ENCODE data around the gene KSR1.

Gene KSR1

GRCh38 chr17:27598337-27599050 lies 142.2 kb downstream of the KSR1 start:
- Histone ChIP-seq H3K9me3 (replicated peaks; ENCODE audit: low read length) (no peaks in the 10 kb centered on the region), H3K9ac (ENCODE audit: low read depth, low read length) (no peak overlapping the region), H3K36me3 (ENCODE audit: insufficient read depth, low read length) (no peaks in the 10 kb centered on the region), H3K27me3 (ENCODE audit: control insufficient read depth, insufficient read depth, low read length) (no peaks in the 10 kb centered on the region), H3K4me3 (ENCODE audit: low read length) (no peak overlapping the region), H3K4me2 (ENCODE audit: low read length) (no peak overlapping the region), H3K4me1 (ENCODE audit: control insufficient read depth, insufficient read depth, low read length) (no peaks in the 10 kb centered on the region)

- Histone ChIP-seq H3K36me3 (ENCODE audit: insufficient read depth, low read length) (no peaks in the 10 kb centered on the region), H3K9ac (ENCODE audit: low read depth, low read length) (no peak overlapping the region)
Measured at GRCh38 chr17:27600471-27600870, 144.2 kb downstream of the KSR1 start.

GRCh38 chr17:27601069-27601974 lies 145.1 kb downstream of the KSR1 start:
- Histone ChIP-seq H3K9me3 (replicated peaks; ENCODE audit: low read length) (no peaks in the 10 kb centered on the region), H3K9ac (ENCODE audit: low read depth, low read length) (no peak overlapping the region), H3K27me3 (ENCODE audit: control insufficient read depth, insufficient read depth, low read length) (no peaks in the 10 kb centered on the region), H3K36me3 (ENCODE audit: insufficient read depth, low read length) (no peaks in the 10 kb centered on the region), H3K4me1 (ENCODE audit: control insufficient read depth, insufficient read depth, low read length) (no peaks in the 10 kb centered on the region), H3K4me3 (ENCODE audit: low read length) (no peak overlapping the region), H3K4me2 (ENCODE audit: low read length) (no peak overlapping the region)

More at GRCh38 chr17:27600471-27600870, 144.2 kb downstream of the KSR1 start:
- no peaks in the 10 kb centered on the region for H3K4me1 ChIP-seq (ENCODE audit: control insufficient read depth, insufficient read depth, low read length)
- H3K9me3 ChIP-seq (replicated peaks; ENCODE audit: low read length): no peaks in the 10 kb centered on the region
- no peaks in the 10 kb centered on the region for H3K27me3 ChIP-seq (ENCODE audit: control insufficient read depth, insufficient read depth, low read length)
- no peak overlapping the region for H3K4me3 ChIP-seq (ENCODE audit: low read length)
- no peak overlapping the region for H3K4me2 ChIP-seq (ENCODE audit: low read length)

GRCh38 chr17:27601975-27602302 lies 145.7 kb downstream of the KSR1 start:
- Histone ChIP-seq H3K27me3 (ENCODE audit: control insufficient read depth, insufficient read depth, low read length) (no peaks in the 10 kb centered on the region), H3K9me3 (replicated peaks; ENCODE audit: low read length) (no peaks in the 10 kb centered on the region), H3K4me1 (ENCODE audit: control insufficient read depth, insufficient read depth, low read length) (no peaks in the 10 kb centered on the region), H3K4me3 (ENCODE audit: low read length) (no peak overlapping the region), H3K9ac (ENCODE audit: low read depth, low read length) (no peak overlapping the region), H3K36me3 (ENCODE audit: insufficient read depth, low read length) (no peaks in the 10 kb centered on the region), H3K4me2 (ENCODE audit: low read length) (no peak overlapping the region)

- no peaks in the 10 kb centered on the region for H3K27me3 ChIP-seq (ENCODE audit: control insufficient read depth, insufficient read depth, low read length)
- H3K4me3 ChIP-seq (ENCODE audit: low read length): no peak overlapping the region
- no peak overlapping the region for H3K4me2 ChIP-seq (ENCODE audit: low read length)
- H3K36me3 ChIP-seq (ENCODE audit: insufficient read depth, low read length): no peaks in the 10 kb centered on the region
- no peak overlapping the region for H3K9ac ChIP-seq (ENCODE audit: low read depth, low read length)
- H3K9me3 ChIP-seq (replicated peaks; ENCODE audit: low read length): no peaks in the 10 kb centered on the region
- no peaks in the 10 kb centered on the region for H3K4me1 ChIP-seq (ENCODE audit: control insufficient read depth, insufficient read depth, low read length)
Measured at GRCh38 chr17:27602721-27603420, 146.6 kb downstream of the KSR1 start.

GRCh38 chr17:27603421-27603770 lies 147.1 kb downstream of the KSR1 start:
- H3K4me1 ChIP-seq (ENCODE audit: control insufficient read depth, insufficient read depth, low read length): no peaks in the 10 kb centered on the region
- no peaks in the 10 kb centered on the region for H3K9me3 ChIP-seq (replicated peaks; ENCODE audit: low read length)
- H3K9ac ChIP-seq (ENCODE audit: low read depth, low read length): no peak overlapping the region
- no peaks in the 10 kb centered on the region for H3K36me3 ChIP-seq (ENCODE audit: insufficient read depth, low read length)
- H3K27me3 ChIP-seq (ENCODE audit: control insufficient read depth, insufficient read depth, low read length): no peaks in the 10 kb centered on the region
- H3K4me2 ChIP-seq (ENCODE audit: low read length): no peak overlapping the region
- H3K4me3 ChIP-seq (ENCODE audit: low read length): no peak overlapping the region

- no peaks in the 10 kb centered on the region for H3K4me1 ChIP-seq (ENCODE audit: control insufficient read depth, insufficient read depth, low read length)
- no peaks in the 10 kb centered on the region for H3K27me3 ChIP-seq (ENCODE audit: control insufficient read depth, insufficient read depth, low read length)
- no peak overlapping the region for H3K9ac ChIP-seq (ENCODE audit: low read depth, low read length)
- no peak overlapping the region for H3K4me2 ChIP-seq (ENCODE audit: low read length)
- no peak overlapping the region for H3K4me3 ChIP-seq (ENCODE audit: low read length)
- no peaks in the 10 kb centered on the region for H3K36me3 ChIP-seq (ENCODE audit: insufficient read depth, low read length)
- H3K9me3 ChIP-seq (replicated peaks; ENCODE audit: low read length): no peaks in the 10 kb centered on the region
Measured at GRCh38 chr17:27603880-27604794, 147.9 kb downstream of the KSR1 start.

GRCh38 chr17:27605409-27605808 lies 149.2 kb downstream of the KSR1 start:
- H3K27me3 ChIP-seq (ENCODE audit: control insufficient read depth, insufficient read depth, low read length): no peaks in the 10 kb centered on the region
- no peak overlapping the region for H3K4me3 ChIP-seq (ENCODE audit: low read length)
- H3K4me1 ChIP-seq (ENCODE audit: control insufficient read depth, insufficient read depth, low read length): no peaks in the 10 kb centered on the region
- H3K36me3 ChIP-seq (ENCODE audit: insufficient read depth, low read length): no peaks in the 10 kb centered on the region
- H3K9ac ChIP-seq (ENCODE audit: low read depth, low read length): no peak overlapping the region
- no peak overlapping the region for H3K4me2 ChIP-seq (ENCODE audit: low read length)
- no peaks in the 10 kb centered on the region for H3K9me3 ChIP-seq (replicated peaks; ENCODE audit: low read length)

GRCh38 chr17:27607521-27608091 lies 151.4 kb downstream of the KSR1 start:
- no peaks in the 10 kb centered on the region for H3K27me3 ChIP-seq (ENCODE audit: control insufficient read depth, insufficient read depth, low read length)
- H3K9me3 ChIP-seq (replicated peaks; ENCODE audit: low read length): no peaks in the 10 kb centered on the region
- H3K4me2 ChIP-seq (ENCODE audit: low read length): no peak overlapping the region
- H3K4me1 ChIP-seq (ENCODE audit: control insufficient read depth, insufficient read depth, low read length): no peaks in the 10 kb centered on the region
- H3K4me3 ChIP-seq (ENCODE audit: low read length): no peak overlapping the region
- H3K9ac ChIP-seq (ENCODE audit: low read depth, low read length): no peak overlapping the region
- H3K36me3 ChIP-seq (ENCODE audit: insufficient read depth, low read length): no peaks in the 10 kb centered on the region

GRCh38 chr17:27608328-27609230 lies 152.3 kb downstream of the KSR1 start:
- H3K4me2 ChIP-seq (ENCODE audit: low read length): no peak overlapping the region
- no peaks in the 10 kb centered on the region for H3K27me3 ChIP-seq (ENCODE audit: control insufficient read depth, insufficient read depth, low read length)
- H3K36me3 ChIP-seq (ENCODE audit: insufficient read depth, low read length): no peaks in the 10 kb centered on the region
- no peaks in the 10 kb centered on the region for H3K4me1 ChIP-seq (ENCODE audit: control insufficient read depth, insufficient read depth, low read length)
- no peak overlapping the region for H3K9ac ChIP-seq (ENCODE audit: low read depth, low read length)
- no peak overlapping the region for H3K4me3 ChIP-seq (ENCODE audit: low read length)
- H3K9me3 ChIP-seq (replicated peaks; ENCODE audit: low read length): no peaks in the 10 kb centered on the region
